Adrenal gland (tissue), 12 donors: ENCODE measurements around the gene LRPAP1. TPM values are rescaled to one million over a fixed set of nuclear protein-coding genes. Genes with fewer than 3 reads are reported as not detected.
A peak's percentile ranks its signal among the peaks of the same experiment; 100 is the strongest.

Source experiments
- DNase-seq, 7 donors: peaks; one replicate each; pipeline ENCODE4 v3.0.0-alpha.2; 2019 to 2020
- H3K27ac ChIP-seq, 5 donors: fragments of 200-600 bp; sonication (generic) in 4 of 5; 1 replicate in 3 of 5; 2 replicates in 2 of 5; pipeline versions ENCODE4 v1.5.1 to v1.8.0; 2016 to 2020; ENCODE audit warnings: mild to moderate bottlenecking in 1 of 5
- H3K27me3 ChIP-seq: fragments of 200-600 bp; 2 replicates; pipeline ENCODE4 v1.8.0; 2021
- H3K36me3 ChIP-seq, 2 donors: fragments of 200-600 bp; replicated peaks in 1 of 2; 1 replicate in 1 of 2; 2 replicates in 1 of 2; pipeline versions ENCODE4 v1.5.1 to v1.8.0; 2018 to 2022
- H3K4me1 ChIP-seq, 2 donors: fragments of 200-600 bp; replicated peaks in 1 of 2; 1 replicate in 1 of 2; 2 replicates in 1 of 2; pipeline versions ENCODE4 v1.5.1 to v1.8.0; 2018 to 2021
- H3K4me3 ChIP-seq, 4 donors: fragments of 200-600 bp; sonication (generic) in 3 of 4; one replicate each; pipeline ENCODE4 v1.5.1; 2016 to 2018
- H3K9me3 ChIP-seq, 3 donors: fragments of 200-600 bp; sonication (generic) in 1 of 3; replicated peaks in 1 of 3; 1 replicate in 2 of 3; 2 replicates in 1 of 3; pipeline versions ENCODE4 v1.5.1 to v1.8.0; 2016 to 2021
- CTCF ChIP-seq, 6 experiments: fragments of 450-650 bp in 4 of 6; fragments of 200-600 bp in 2 of 6; sonication (generic) in 1 of 6; IDR thresholded peaks; 1 replicate in 5 of 6; 2 replicates in 1 of 6; pipeline versions ENCODE4 v1.5.1 to v1.8.0; 2016 to 2021; ENCODE audit warnings: antibody characterized with exemption in 6 of 6, mild to moderate bottlenecking in 2 of 6, moderate library complexity in 1 of 6
- POLR2A ChIP-seq, 2 donors: fragments of 450-650 bp; IDR thresholded peaks; one replicate each; pipeline ENCODE4 v1.6.1; 2017; ENCODE audit warnings: antibody characterized with exemption in 2 of 2, mild to moderate bottlenecking in 2 of 2, moderate library complexity in 1 of 2
- WGBS, 4 donors: extraction: QIAGEN DNeasy Blood & Tissue Kit in 2 of 4; methylation state at CpG; one replicate each; pipeline versions ENCODE4 v1.1.5 to v1.1.7; 2013 to 2017; 5-methylcytosine and 5-hydroxymethylcytosine counted together
- intact Hi-C, 2 donors: fragments of 100-400 bp; cut with DNase I; formaldehyde crosslinking; loops; one replicate each; pipeline versions ENCODE4 v1.14.1 to v1.15.0; 2022 to 2023
- polyA plus RNA-seq, 3 donors: library from polyadenylated mRNA; stranded (reverse); fragments of 200-250 nt in 2 of 3; fragments of 350-450 nt in 1 of 3; fragmentation: Illumina TruSeq in 1 of 3; extraction: RNeasy Lipid Tissue Mini Kit (QIAGEN cat#74804) in 1 of 3; gene quantifications; one replicate each; pipeline ENCODE4 v1.2.3, GENCODE V29; 2013 to 2014
- total RNA-seq, 9 donors: library from RNA; depleted of rRNA in 4 of 9; stranded (reverse); fragments of >200 nt in 4 of 9; fragments of 120-200 nt in 1 of 9; fragmentation: NEBNext Ultra II Directional in 1 of 9; extraction: Animal tissue kit (Norgen Biotek cat#: 25700) in 1 of 9; gene quantifications; one replicate each; pipeline versions ENCODE4 v1.1.0 to v1.2.4, GENCODE V29; 2013 to 2023
- donor health status: healthy with polysubstance abuse.
- donor health status: Bipolar disorder and iron deficiency.
- donor health status: DM: yes; HTN: yes; CAD: no.
- donor health status: DM: no; HTN: no; CAD: no.
- donor health status: DM: no; HTN: no; CAD: no.
- donor health status: DM: yes; HTN: yes; CAD: no.

LRPAP1 gene
- total and polyA plus RNA-seq, 12 donors, result 32.9 to 309 (median 188) TPM

GRCh38 chr4:3523146-3523627 is 9.0 kb downstream of the LRPAP1 start:
- intact Hi-C loops, result no loop called here
- TF ChIP-seq CTCF (IDR thresholded peaks at IDR 0.05) (no peak), POLR2A (IDR thresholded peaks at IDR 0.05) (no peak)
- Histone ChIP-seq H3K27ac (no peak overlapping the region), H3K36me3 (peaks cover 0 to 68% of the 10 kb centered on the region in 2 donors), H3K9me3 (no peaks in the 10 kb centered on the region), H3K4me1 (no peaks in the 10 kb centered on the region), H3K4me3 (no peak overlapping the region), H3K27me3 (no peaks in the 10 kb centered on the region)
- 95 to 98% (median 96%) methylated on average over 9 to 10 of the region's 10 CpGs for WGBS, 4 donors
- no peak for DNase-seq

GRCh38 chr4:3522651-3523050 is 9.6 kb downstream of the LRPAP1 start:
- Histone ChIP-seq H3K4me1 (no peaks in the 10 kb centered on the region), H3K36me3 (peaks cover 0 to 70% of the 10 kb centered on the region in 2 donors), H3K27ac (no peak overlapping the region), H3K27me3 (no peaks in the 10 kb centered on the region), H3K4me3 (no peak overlapping the region), H3K9me3 (no peaks in the 10 kb centered on the region)
- WGBS, 4 donors, result 83 to 94% (median 91%) methylated on average over 2 to 19 of the region's 19 CpGs
- intact Hi-C loops, result no loop called here
- TF ChIP-seq POLR2A (IDR thresholded peaks at IDR 0.05), result no peak
- TF ChIP-seq CTCF (IDR thresholded peaks at IDR 0.05), result no peak
- DNase-seq, result no peak

GRCh38 chr4:3522326-3522640 is 9.9 kb downstream of the LRPAP1 start:
- H3K27ac ChIP-seq, result no peak overlapping the region
- no peaks in the 10 kb centered on the region for H3K9me3 ChIP-seq
- peak in 1 of 7 donors; percentile 10 for DNase-seq
- 87 to 96% (median 88%) methylated on average over 11 to 15 of the region's 15 CpGs; no CpG with 5 or more reads in 1 of the 4 donors for WGBS, 4 donors
- intact Hi-C loops, result no loop called here
- TF ChIP-seq POLR2A (IDR thresholded peaks at IDR 0.05) (no peak), CTCF (IDR thresholded peaks at IDR 0.05) (no peak)
- no peak overlapping the region for H3K4me3 ChIP-seq
- no peaks in the 10 kb centered on the region for H3K27me3 ChIP-seq
- no peaks in the 10 kb centered on the region for H3K4me1 ChIP-seq
- peaks cover 0 to 74% of the 10 kb centered on the region in 2 donors for H3K36me3 ChIP-seq

- Histone ChIP-seq H3K27me3 (no peaks in the 10 kb centered on the region), H3K4me1 (no peaks in the 10 kb centered on the region), H3K36me3 (peaks cover 0 to 79% of the 10 kb centered on the region in 2 donors), H3K4me3 (no peak overlapping the region), H3K9me3 (no peaks in the 10 kb centered on the region), H3K27ac (no peak overlapping the region)
- peak in 1 of 7 donors; percentile 15 for DNase-seq
- intact Hi-C loops, result no loop called here
- TF ChIP-seq CTCF (IDR thresholded peaks at IDR 0.05) (no peak), POLR2A (IDR thresholded peaks at IDR 0.05) (no peak)
- WGBS, 4 donors, result 90 to 97% (median 94%) methylated on average over 13 to 16 of the region's 16 CpGs
These were observed 10.4 kb downstream of the LRPAP1 start for GRCh38 chr4:3521621-3522325.
